Mucosa of descending colon (tissue), 3 donors: ENCODE data around the gene KCNQ1OT1. TPM values are rescaled to one million over a fixed set of nuclear protein-coding genes. Genes with fewer than 3 reads are reported as not detected.
A peak's percentile ranks its signal among the peaks of the same experiment; 100 is the strongest.

Experiments
- ATAC-seq: fragments of 200-7000 bp; cut with Tn5 transposase; one replicate; pipeline ENCODE4 v1.9.1; 2020; ENCODE audit warnings: mild to moderate bottlenecking, moderate library complexity
- DNase-seq, 3 donors: peaks; one replicate each; pipeline ENCODE4 v3.0.0-alpha.2; 2020
- H3K36me3 ChIP-seq: fragments of 200-600 bp; one replicate; pipeline ENCODE4 v1.8.0; 2021; ENCODE audit warnings: low read depth, mild to moderate bottlenecking
- H3K4me1 ChIP-seq: fragments of 200-600 bp; one replicate; pipeline ENCODE4 v1.8.0; 2021; ENCODE audit warnings: low read depth, mild to moderate bottlenecking
- H3K4me3 ChIP-seq: fragments of 200-600 bp; one replicate; pipeline ENCODE4 v1.8.0; 2021; ENCODE audit warnings: mild to moderate bottlenecking
- H3K9me3 ChIP-seq: fragments of 200-600 bp; one replicate; pipeline ENCODE4 v1.8.0; 2021; ENCODE audit warnings: mild to moderate bottlenecking
- intact Hi-C, 2 donors: fragments of 100-400 bp; cut with DNase I in 1 of 2; cut with micrococcal nuclease in 1 of 2; formaldehyde crosslinking; loops; one replicate each; pipeline versions ENCODE4 v1.11.0 to v1.11.1; 2022; cut with DNase I, micrococcal nuclease
- total RNA-seq, 3 donors: library from RNA; stranded (reverse); fragmentation: NEBNext Ultra II Directional in 2 of 3; extraction: Animal tissue kit (Norgen Biotek cat#: 25700) in 2 of 3; gene quantifications; one replicate each; pipeline versions ENCODE4 v1.2.1 to v1.2.4, GENCODE V29; 2021 to 2023
- TF ChIP-seq, protein P1 (sequence below): fragments of 200-600 bp; IDR thresholded peaks from one replicate; pipeline ENCODE4 v1.8.0; 2022; ENCODE audit warnings: antibody characterized with exemption, mild to moderate bottlenecking
- donor health status: DM: no; HTN: no; CAD: no; lungs with moderate emphysema.
- donor health status: DM: no; HTN: no; CAD: no.
- donor health status: DM: no; HTN: yes; CAD: no.

Gene KCNQ1OT1
- total RNA-seq, 3 donors from 2014 or later = 1.5 to 1.7 (median 1.7) TPM

DNA sequence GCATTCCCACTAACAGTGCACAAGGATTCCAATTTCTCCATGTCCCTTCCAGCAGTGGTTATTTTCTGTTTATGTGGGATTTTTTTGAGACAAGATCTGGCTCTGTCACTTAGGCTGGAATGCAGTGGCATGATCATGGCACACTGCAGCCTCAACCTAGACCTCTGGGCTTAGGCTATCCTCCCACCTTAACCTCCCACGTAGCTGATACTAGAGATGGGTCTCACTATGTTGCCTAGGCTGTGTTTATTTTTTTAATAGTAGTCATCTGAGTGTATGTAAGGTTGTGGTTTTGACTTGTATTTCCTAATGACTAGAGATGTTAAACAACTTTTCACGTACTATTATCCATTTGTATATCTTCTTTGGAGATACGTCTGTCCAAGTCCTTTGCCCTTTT, 74.6 kb downstream of the KCNQ1OT1 start:
- intact Hi-C loops = no loop called here
- no peaks in the 10 kb centered on the region for H3K4me1 ChIP-seq
- DNase-seq (no peak), ATAC-seq (no peak)
- H3K9me3 ChIP-seq = peaks cover 11% of the 10 kb centered on the region
- H3K4me3 ChIP-seq = no peak overlapping the region
- TF ChIP-seq, protein P1, sequence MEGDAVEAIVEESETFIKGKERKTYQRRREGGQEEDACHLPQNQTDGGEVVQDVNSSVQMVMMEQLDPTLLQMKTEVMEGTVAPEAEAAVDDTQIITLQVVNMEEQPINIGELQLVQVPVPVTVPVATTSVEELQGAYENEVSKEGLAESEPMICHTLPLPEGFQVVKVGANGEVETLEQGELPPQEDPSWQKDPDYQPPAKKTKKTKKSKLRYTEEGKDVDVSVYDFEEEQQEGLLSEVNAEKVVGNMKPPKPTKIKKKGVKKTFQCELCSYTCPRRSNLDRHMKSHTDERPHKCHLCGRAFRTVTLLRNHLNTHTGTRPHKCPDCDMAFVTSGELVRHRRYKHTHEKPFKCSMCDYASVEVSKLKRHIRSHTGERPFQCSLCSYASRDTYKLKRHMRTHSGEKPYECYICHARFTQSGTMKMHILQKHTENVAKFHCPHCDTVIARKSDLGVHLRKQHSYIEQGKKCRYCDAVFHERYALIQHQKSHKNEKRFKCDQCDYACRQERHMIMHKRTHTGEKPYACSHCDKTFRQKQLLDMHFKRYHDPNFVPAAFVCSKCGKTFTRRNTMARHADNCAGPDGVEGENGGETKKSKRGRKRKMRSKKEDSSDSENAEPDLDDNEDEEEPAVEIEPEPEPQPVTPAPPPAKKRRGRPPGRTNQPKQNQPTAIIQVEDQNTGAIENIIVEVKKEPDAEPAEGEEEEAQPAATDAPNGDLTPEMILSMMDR = no peak
- no peaks in the 10 kb centered on the region for H3K36me3 ChIP-seq

DNA sequence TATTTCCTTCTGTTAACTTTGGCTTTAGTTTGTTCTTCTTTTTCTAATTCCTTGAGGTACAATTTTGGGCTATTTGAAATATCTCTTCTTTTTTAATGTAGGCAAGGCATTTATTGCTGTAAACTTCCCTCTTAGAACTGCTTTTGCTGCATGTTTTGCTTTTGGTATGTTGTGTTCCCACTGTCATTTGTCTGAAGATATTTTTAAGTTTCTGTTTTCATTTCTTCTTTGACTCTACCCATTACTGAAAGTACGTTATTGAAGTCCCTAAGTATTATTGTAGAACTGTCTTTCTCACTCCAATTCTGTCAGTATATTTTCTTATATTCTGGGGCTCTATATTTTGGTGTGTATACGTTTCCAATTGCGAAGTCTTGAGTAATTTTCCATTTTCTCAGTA, 77.9 kb downstream of the KCNQ1OT1 start:
- ATAC-seq (no peak), DNase-seq (no peak)
- Histone ChIP-seq H3K4me3 (no peak overlapping the region), H3K4me1 (no peaks in the 10 kb centered on the region), H3K36me3 (no peaks in the 10 kb centered on the region), H3K9me3 (peaks cover 3% of the 10 kb centered on the region)
- intact Hi-C loops = no loop called here
- TF ChIP-seq, protein P1 = no peak

- no peak overlapping the region for H3K4me3 ChIP-seq
- H3K9me3 ChIP-seq = peaks cover 12% of the 10 kb centered on the region
- H3K36me3 ChIP-seq = no peaks in the 10 kb centered on the region
- DNase-seq (no peak), ATAC-seq (peak; percentile 86)
- intact Hi-C loops = no loop called here
- TF ChIP-seq, protein P1 = no peak
- H3K4me1 ChIP-seq = peaks cover 10% of the 10 kb centered on the region
Observed at GRCh38 chr11:2612884-2613571, 86.8 kb downstream of the KCNQ1OT1 start.

DNA sequence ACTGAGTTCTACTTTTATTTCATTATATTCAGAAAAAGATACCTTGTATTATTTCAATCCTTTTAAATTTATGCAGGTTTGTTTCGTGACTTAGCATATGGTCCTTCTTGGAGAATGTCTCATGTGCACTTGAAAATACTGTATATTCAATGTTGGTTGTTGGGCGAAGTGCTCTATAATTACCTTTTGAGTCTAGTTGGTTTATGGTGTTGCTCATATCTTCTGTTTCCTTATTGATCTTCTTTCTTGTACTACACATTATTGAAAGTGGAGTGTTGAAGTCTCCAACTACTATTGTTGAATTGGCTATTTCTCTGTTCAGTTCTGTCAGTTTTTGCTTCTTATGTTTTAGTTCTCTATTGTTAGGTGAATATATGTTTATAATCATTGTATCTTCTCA, 90.4 kb downstream of the KCNQ1OT1 start:
- TF ChIP-seq, protein P1 = no peak
- intact Hi-C loops = no loop called here
- DNase-seq = no peak
- Histone ChIP-seq H3K36me3 (no peaks in the 10 kb centered on the region), H3K9me3 (peaks cover 12% of the 10 kb centered on the region), H3K4me1 (peaks cover 10% of the 10 kb centered on the region), H3K4me3 (no peak overlapping the region)
- ATAC-seq = peak; percentile 78

GRCh38 chr11:2599561-2600189, 100.1 kb downstream of the KCNQ1OT1 start:
- Histone ChIP-seq H3K9me3 (peaks cover 4% of the 10 kb centered on the region), H3K4me3 (no peak overlapping the region), H3K4me1 (no peaks in the 10 kb centered on the region), H3K36me3 (no peaks in the 10 kb centered on the region)
- ATAC-seq (no peak), DNase-seq (no peak)
- intact Hi-C loops = no loop called here
- TF ChIP-seq, protein P1 = no peak
